ENCODE data around the gene GEMIN4. TPM values are rescaled to one million over a fixed set of nuclear protein-coding genes. Genes with fewer than 3 reads are reported as not detected.
"Not testable (repeated sequence)": the region's sequence is repeated elsewhere in the genome, so short reads cannot be mapped to it uniquely, and the experiment has no call there.

GEMIN4 gene
- total and polyA plus RNA-seq, 2 of the 8 experiments (the other 6 are each of a cell fraction or from before 2014, with no cell fraction given) = 32.1 to 51.9 TPM

- H2BK12ac ChIP-seq (ENCODE audit: low read depth, low read length); H2AK5ac ChIP-seq (ENCODE audit: low read depth, low read length); H3K27ac ChIP-seq (ENCODE audit: low read depth, low read length); H3K9ac ChIP-seq (replicated peaks in 1 of 4; ENCODE audit: extremely low read depth in 1 of 4, low read depth in 3 of 4, low read length in 3 of 4); H3K23ac ChIP-seq (ENCODE audit: insufficient read length); H3K18ac ChIP-seq (ENCODE audit: extremely low read depth, low read length); H2BK120ac ChIP-seq (replicated peaks; ENCODE audit: low read depth, low read length); H3K4me3 ChIP-seq (ENCODE audit: extremely low read depth in 1 of 4, insufficient read depth in 2 of 4, low read depth in 3 of 4, low read length in 4 of 4); H2BK20ac ChIP-seq (ENCODE audit: low read length); H2AFZ ChIP-seq (ENCODE audit: low read length); H2BK15ac ChIP-seq (ENCODE audit: low read length); H2BK5ac ChIP-seq (ENCODE audit: low read depth, low read length); H4K91ac ChIP-seq (replicated peaks; ENCODE audit: insufficient read length, low read length); H3K79me1 ChIP-seq (ENCODE audit: low read depth, low read length); H3K14ac ChIP-seq (ENCODE audit: insufficient read length); H3K27me3 ChIP-seq (replicated peaks in 1 of 4; ENCODE audit: control insufficient read depth in 3 of 4, extremely low read depth in 1 of 4, insufficient read depth in 3 of 4, low read length in 3 of 4); H4K8ac ChIP-seq (ENCODE audit: extremely low read depth, insufficient read depth, low read length); H3K9me3 ChIP-seq (ENCODE audit: insufficient read depth in 2 of 2, low read depth in 1 of 2, low read length in 1 of 2); H3K4ac ChIP-seq (replicated peaks; ENCODE audit: insufficient read length, low read depth, low read length); H4K5ac ChIP-seq (ENCODE audit: insufficient read length, low read depth, low read length); H3K4me2 ChIP-seq (ENCODE audit: insufficient read depth in 1 of 2, low read depth in 2 of 2, low read length in 2 of 2); H4K20me1 ChIP-seq (replicated peaks in 1 of 2; ENCODE audit: control insufficient read depth in 1 of 2, insufficient read depth in 2 of 2, low read length in 2 of 2); DNase-seq (ENCODE audit: low read depth in 1 of 2, low spot score in 2 of 2); H3K56ac ChIP-seq (replicated peaks; ENCODE audit: insufficient read length, low read depth, low read length): not testable (repeated sequence)
- peak; percentile 27; the same call in 1 of the 2 replicates for TF ChIP-seq KDM1A (IDR thresholded peaks at IDR 0.05; ENCODE audit: borderline replicate concordance, low read length)
- 95% methylated on average over 9 of the region's 9 CpGs; no CpG with 5 or more reads in 1 of the 2 experiments for WGBS, 2 experiments (ENCODE audit: extremely low coverage in 1 of 2, insufficient coverage in 1 of 2, insufficient read length in 1 of 2, insufficient replicate concordance in 2 of 2, low coverage in 1 of 2, low lambda C conversion rate in 2 of 2, missing lambda C conversion rate in 1 of 2)
- CTCF ChIA-PET (ENCODE audit: partially characterized antibody) = interaction anchor here (0.6 to 1.5 kb wide), 9 partner anchors 11 to 517 kb away, joined by 3 to 4 read pairs (median 3); partner anchors contain the start of gene TIMM22
- peaks cover 4 to 20% (median 14%) of the 10 kb centered on the region in 4 experiments; a peak in 7 of 8 replicates for H3K36me3 ChIP-seq (ENCODE audit: control insufficient read depth in 2 of 4, insufficient read depth in 4 of 4, low read length in 3 of 4)
- POLR2A ChIA-PET (ENCODE audit: partially characterized antibody) = interaction anchor here (0.7 to 4.4 kb wide), 11 partner anchors 8 to 246 kb away, joined by 3 to 22 read pairs (median 3); partner anchors contain the start of genes GLOD4, MRM3 and TIMM22
- H3K23me2 ChIP-seq (ENCODE audit: low read depth, low read length) = peaks cover 11% of the 10 kb centered on the region
- peaks cover 2 to 11% (median 7%) of the 10 kb centered on the region in 4 experiments; a peak in 6 of 7 replicates for H3K4me1 ChIP-seq (replicated peaks in 1 of 4; ENCODE audit: control insufficient read depth in 3 of 4, insufficient read depth in 4 of 4, low read length in 3 of 4)
- H3K79me2 ChIP-seq (ENCODE audit: control insufficient read depth in 1 of 2, insufficient read depth in 2 of 2, low read length in 2 of 2) = peaks cover 0 to 12% of the 10 kb centered on the region in 2 experiments; a peak in 3 of 4 replicates
- FAIRE-seq = peak; percentile 58
These were observed 3.4 kb upstream of the GEMIN4 start for GRCh38 chr17:755319-755961.
